ENCODE data around the gene MDC1.

The MDC1 gene

GRCh38 chr6:30748851-30749540 lies 31.9 kb upstream of the MDC1 start:
- no peak for DNase-seq

DNA sequence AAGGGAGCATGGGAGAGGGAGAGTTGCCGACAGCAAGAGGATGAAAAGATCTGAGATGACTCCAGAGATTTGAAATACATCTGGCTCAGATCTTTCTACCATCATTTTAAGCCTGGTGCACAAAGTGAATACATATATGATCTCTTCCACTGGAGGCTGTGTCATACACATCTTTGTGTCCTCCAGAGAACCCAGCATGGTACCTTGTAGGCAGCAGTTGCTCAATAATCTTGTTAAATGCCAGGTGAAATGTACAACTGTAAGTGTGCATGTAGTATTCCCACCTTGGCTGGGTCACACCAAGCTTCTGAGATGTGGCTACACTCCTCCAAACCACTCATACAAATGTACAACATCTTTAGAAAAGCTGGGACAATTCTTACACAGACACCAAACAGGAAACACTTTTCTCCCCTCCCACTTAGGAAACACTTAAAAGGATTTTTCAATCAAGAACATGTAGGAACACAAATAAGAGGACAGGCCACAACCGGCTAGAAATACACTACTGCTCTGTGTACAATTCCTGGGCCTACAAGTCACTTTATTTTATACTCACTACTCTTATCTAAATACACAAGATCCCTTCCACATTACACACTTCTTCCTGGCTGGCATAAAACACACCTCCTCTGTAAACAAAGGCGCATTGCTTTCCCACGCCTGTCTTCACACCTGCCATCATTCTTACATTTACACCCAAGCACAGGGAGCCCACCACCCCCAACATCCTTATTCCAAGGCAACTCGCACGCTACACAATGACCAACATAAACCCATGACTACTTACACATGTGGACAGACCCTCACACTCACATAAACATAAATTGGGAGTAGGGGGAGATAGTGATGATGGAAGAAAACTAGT lies 31.1 kb upstream of the MDC1 start:
- DNase-seq: no peak

DNA sequence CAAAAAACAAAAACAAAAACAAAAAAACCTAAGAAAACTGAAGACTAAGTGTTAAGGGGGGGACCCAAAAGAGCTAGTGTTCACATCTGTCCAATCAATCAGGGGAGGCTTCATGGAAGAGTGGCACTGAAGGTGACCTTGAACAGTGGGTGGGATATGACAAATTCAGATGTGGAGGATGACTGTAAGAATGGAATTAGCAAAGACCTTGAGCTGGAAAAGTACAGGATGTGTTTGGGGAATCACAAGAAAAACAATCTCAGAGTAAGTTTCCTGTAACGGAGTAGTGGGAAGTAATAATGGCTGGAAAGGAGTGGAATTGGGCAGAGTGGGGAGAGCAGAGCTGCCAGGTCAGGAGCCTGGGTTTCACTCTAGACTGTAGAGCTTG lies 30.2 kb upstream of the MDC1 start:
- no peak for DNase-seq

DNA sequence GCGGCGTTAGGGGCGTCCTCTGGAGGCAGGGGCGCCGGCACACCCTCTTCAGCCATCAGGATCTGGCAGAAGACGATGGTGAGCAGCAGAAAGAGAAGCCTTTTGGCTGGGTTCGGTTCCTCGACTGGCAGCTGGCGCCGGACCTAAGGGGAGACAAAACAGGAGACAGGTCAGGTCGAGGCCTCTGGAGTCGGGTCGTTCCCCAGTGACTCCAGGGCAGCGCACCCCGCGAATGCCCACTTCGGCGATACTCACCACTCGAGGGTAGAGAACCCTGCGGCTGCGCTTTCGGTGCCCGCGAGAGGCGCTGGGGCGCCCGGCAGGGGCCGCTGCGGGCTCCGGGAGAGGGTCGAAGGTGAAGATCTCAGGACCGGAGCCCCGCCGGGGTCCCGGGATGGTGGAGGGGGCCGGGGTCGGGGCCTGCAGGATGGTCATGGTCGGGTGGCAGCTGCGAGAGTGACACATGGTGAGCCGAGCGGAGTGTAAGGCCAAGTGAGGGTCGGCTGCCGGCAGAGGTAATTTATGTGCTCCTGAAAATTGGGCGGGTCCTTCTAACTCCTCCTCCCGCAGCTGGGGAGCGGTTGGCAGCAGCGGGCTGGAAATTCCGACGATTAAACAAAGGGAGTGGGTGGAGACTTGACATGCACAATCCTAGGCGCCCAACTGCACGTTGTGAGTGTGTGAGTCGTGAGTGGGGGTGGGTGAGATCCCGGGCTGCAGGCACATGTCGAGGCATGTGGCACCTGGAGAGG lies 27.1 kb upstream of the MDC1 start, which contains the start of gene IER3:
Gene IER3 (minus strand): TSS at position 494 of the 752 bp plus-strand sequence. CDS start 29 bp downstream, at position 465.
- DNase-seq: peak; percentile 91 to 94 (median 94)

DNA sequence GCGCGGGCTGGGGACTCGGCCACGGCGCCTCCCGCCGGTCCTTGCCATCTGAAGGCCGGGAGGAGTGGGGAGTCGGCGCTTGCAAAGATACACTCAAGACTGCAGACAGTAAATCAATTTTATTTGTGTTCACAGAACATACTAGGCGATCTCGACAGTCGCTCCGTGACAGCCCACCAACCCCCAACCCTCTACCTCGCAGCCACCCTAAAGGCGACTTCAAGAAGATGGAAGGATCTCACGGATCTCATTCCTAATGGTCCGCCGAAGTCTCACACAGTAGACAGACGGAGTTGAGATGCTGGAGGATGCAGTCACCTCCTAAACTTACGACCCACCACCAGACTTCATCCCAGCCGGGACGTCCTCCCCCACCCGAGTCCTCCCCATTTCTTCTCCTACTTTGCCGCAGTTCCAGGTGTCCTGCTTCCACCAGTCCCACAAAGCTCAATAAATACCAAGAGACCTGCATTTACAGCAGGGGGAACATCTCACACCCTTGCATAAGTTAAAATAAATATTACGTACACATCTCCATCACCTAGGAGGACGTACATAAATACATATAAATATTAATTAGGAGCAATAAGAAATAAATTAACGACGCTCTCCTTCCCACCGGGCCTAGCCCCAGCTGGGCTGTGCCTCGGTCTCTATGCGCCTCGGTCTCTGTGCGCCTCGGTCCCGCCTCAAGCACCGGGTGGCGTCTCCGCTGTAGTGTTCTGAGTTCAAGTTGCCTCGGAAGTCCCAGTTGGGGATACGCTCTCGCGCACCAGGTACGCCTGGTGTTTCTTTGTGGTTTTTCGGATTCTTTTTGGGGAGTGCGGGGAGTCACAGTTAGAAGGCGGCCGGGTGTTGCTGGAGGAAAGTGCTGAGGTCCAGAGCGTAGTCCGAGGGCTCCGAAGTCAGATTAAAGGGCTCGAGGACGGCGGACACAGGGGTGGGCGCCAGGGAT lies 26.3 kb upstream of the MDC1 start:
- peak; percentile 24 to 62 (median 43) for DNase-seq

GRCh38 chr6:30742316-30743098 lies 25.4 kb upstream of the MDC1 start, which contains the start of gene FLOT1:
Gene FLOT1 (minus strand): TSS chr6:30742687. CDS start chr6:30742189, 498 bp downstream.
- peak; percentile 96 to 99 (median 98) for DNase-seq

DNA sequence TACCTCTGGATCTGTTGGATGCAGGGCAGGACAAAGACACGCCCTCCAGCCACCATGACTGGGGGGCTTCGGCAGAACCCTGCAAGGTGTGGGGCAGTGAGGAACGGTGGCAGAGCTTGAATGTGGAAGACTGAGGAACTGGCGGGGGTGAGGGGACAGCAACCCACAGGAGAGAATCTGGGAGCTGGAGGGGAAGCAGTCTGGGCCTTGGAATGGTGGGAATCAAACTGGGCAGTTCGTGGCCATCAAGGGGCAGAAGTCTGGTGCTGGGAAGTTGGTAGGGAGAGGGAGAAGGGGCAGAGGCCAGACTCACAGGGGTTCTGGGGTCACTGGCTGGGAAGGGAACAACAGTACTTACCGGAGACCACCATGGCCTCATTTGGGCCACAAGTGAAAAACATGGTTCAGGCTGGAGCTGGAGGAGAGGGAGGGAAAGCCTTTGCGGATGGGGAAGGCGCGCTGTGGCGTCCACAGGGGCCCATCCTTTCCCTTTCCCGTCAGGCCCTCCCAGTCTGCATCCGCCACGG lies 24.8 kb upstream of the MDC1 start:
- peak in 2 of 4 experiments; percentile 33 to 70 for DNase-seq

DNA sequence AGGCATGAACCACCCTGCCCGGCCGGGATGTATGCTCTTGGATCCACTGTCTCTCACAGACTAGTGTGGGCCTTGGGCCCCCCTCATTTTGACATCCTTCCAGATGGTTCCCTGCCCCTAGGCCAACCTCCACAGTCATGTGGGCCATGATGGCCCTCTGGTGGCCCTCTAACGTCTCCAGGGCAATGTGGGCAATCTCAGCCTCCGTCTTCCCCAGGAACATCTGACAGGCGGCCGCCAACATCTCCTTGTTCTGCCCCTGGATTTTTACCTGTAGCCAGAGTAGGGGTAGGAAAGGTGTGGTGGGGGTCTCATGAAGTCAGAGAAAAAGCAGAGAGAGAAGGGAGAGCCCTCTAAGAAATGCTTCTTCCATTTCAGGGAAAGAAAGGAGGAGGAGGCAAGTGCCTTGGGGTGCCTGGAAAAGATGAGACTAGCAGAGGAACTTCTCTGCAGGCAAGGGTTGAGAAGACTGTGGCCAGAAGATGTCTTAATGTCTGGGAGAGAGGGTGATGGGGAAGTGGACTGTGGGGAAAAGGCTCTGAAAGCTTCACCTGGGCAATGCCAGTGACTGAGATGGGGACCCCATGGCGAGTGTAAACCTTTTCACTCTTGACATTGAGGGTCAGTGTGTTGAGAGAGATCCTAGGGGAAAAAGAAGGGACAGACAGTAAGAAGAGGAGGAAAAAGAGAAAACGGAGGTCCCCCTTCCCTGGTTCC lies 24.1 kb upstream of the MDC1 start:
- peak in 3 of 4 experiments; percentile 53 to 58 (median 55) for DNase-seq

- no peak for DNase-seq
Observed at GRCh38 chr6:30740540-30740870, 23.4 kb upstream of the MDC1 start.

- no peak for DNase-seq
Observed at GRCh38 chr6:30738532-30738931, 21.5 kb upstream of the MDC1 start.

DNA sequence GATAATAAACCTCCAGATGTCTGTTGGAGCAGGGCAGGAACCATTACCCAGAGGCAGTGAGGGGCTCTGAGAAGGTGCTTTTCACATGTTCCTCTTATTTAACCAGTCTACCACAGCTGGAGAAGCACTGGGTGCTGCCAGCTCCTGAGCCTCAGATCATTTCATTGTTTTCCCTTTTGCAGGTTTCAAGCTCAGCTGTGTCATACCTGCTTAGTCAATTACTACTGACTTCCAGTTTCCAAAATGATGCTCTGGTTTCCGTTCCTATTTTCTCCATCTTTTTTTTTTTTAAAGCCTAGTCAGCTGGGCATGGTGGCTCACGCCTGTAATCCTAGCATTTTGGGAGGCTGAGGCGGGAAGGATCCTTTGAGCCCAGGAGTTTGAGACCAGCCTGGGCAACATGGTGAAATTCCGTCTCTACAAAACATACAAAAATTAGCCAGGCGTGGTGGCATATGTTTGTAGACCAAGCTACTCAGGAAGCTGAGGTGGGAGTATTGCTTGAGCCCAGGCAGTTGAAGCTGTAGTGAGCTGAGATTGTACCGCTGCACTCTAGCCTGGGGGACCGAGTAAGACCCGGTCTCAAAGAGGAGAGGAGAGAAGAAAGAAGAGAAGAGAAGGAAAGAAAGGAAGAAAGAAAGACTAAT lies 18.7 kb upstream of the MDC1 start:
- no peak for DNase-seq

DNA sequence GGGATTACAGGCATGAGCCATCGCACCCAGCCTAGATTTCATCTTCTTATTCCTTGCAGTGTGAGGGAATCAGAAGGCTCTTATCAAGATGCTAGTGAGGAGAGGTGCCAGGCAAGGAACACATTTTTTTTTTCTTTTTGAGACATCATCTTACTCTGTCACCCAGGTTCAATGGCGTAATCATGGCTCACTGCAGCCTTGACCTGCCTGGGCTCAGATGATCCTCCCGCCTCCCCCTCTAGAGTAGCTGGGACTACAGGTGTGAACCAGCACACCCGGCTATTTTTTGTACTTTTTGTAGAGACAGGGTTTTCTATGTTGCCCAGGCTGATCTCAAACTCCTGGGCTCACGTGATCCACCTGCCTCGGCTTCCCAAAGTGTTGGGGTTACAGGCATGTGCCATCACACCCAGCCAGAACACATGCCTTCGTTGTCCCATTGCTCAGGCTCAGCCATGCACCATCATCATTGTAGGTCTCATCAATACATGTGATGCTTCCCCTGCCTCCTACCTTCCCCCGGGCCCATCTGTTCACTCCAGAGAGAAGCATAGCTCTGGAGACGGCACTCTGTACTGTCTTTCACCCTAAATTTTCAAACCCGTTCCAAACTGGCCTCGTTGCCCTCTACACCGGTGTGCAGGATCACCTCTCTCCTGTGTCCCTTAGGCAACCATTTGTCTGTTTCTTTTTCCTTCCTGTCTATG lies 15.3 kb upstream of the MDC1 start:
- DNase-seq: no peak

DNA sequence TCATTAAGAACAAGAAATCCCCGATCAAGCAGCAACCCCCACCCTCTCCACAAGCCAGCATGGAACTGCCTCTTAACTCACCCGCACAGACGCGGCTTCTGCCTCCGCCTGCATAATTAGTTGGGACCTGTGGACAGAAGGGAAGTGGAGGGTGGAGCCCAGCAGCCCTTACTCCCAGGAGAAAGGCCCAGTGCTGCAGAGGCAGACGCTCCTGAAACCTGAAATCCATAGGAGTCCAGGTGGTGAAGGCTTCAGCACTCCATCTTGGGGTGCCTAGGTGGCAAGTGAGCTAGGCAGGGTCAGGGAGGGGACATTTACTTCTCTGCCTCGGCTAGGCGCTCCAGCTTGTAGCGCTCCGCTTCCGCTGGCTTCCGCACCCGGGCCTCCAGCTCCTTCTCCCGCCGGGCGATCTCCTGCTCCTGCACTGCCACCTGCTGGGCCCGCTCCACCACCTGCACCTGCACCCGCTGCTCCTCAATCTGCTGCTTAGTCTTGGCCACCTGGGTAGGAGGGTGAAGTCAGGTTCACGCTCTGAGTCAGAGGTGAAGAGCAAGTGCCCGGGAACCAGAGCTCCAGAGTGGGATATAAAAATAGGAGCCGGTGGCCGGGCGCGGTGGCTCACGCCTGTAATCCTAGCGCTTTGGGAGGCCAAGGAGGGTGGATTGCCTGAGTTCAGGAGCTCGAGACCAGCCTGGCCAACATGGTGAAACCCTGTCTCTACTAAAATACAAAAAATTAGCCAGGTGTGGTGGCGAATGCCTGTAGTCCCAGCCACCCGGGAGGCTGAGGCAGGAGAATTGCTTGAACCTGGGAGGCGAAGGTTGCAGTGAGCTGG lies 13.7 kb upstream of the MDC1 start:
- peak; percentile 64 to 90 (median 80) for DNase-seq

DNA sequence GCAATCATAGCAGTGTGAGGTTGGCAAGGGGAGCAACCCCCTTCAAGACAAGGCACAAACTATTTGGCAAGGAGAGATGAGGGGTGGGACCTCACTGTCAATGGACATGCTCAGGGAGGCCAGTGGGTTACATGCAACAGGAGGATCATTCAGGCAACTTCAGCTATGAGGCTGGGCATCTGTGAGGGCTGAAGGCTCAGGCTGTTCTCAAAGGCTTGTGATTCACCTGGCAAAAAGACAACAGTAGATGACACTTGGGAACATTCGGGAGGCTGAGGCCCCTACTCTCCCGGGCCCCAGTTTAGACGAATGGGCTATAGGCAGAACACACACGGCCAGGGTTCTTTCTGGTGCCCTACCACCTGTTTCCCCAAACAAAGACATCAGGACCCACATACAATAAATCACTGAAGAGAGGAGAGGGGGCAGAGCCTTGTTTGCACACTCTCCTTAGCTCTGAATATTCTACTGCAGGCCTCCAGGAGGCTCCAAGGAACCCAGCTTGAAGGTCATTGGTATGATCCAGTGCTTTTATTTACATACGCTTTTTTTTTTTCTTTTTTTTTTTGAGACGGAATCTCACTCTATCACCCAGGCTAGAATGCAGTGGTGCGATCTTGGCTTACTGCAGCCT lies 11.0 kb upstream of the MDC1 start:
- DNase-seq: peak in 1 of 4 experiments; percentile 22

GRCh38 chr6:30726506-30727413 lies 9.7 kb upstream of the MDC1 start:
- no peak for DNase-seq

All from suppressor macrophage (primary cell).